Suprapubic skin (tissue), 4 donors: ENCODE data around the gene HHLA2.

Experiments
- CTCF ChIP-seq, 2 donors: fragments of 200-600 bp in 1 of 2; fragments of 450-650 bp in 1 of 2; sonication (generic) in 1 of 2; IDR thresholded peaks; one replicate each; pipeline ENCODE4 v1.5.1; 2016 to 2019; ENCODE audit warnings: antibody characterized with exemption in 2 of 2, mild to moderate bottlenecking in 1 of 2, moderate library complexity in 1 of 2
- EP300 ChIP-seq: sonication (generic); formaldehyde crosslinking; IDR thresholded peaks from one replicate; pipeline ENCODE4 v1.6.1; 2017; ENCODE audit warnings: antibody characterized with exemption
- POLR2A ChIP-seq, 2 donors: fragments of 450-650 bp; IDR thresholded peaks; one replicate each; pipeline ENCODE4 v1.6.1; 2017; ENCODE audit warnings: antibody characterized with exemption in 2 of 2, mild to moderate bottlenecking in 2 of 2, moderate library complexity in 2 of 2
- POLR2AphosphoS5 ChIP-seq, 3 donors: sonication (generic); formaldehyde crosslinking; IDR thresholded peaks; one replicate each; pipeline ENCODE4 v1.6.1; 2017; ENCODE audit warnings: antibody characterized with exemption in 3 of 3

- TF ChIP-seq CTCF (IDR thresholded peaks at IDR 0.05): no peak
- no peak for TF ChIP-seq POLR2A (IDR thresholded peaks at IDR 0.05)
- no peak for TF ChIP-seq POLR2AphosphoS5 (IDR thresholded peaks at IDR 0.05)
- no peak for TF ChIP-seq EP300
Measured at GRCh38 chr3:108378153-108378951, 82.0 kb downstream of the HHLA2 start.
